Transverse colon (tissue), 4 donors: ENCODE results near the gene SLC27A1. TPM values are rescaled to one million over a fixed set of nuclear protein-coding genes. Genes with fewer than 3 reads are reported as not detected.

Experiments used
- DNase-seq: peaks from one replicate; pipeline ENCODE4 v3.0.0-alpha.2; 2019
- H3K27ac ChIP-seq, 4 donors: fragments of 200-600 bp; sonication (generic); 2 replicates each; pipeline ENCODE4 v1.5.1; 2016 to 2018; ENCODE audit warnings: inconsistent platforms in 4 of 4
- H3K27me3 ChIP-seq: fragments of 200-600 bp; sonication (generic); 2 replicates; pipeline ENCODE4 v1.5.1; 2017; ENCODE audit warnings: inconsistent platforms
- H3K36me3 ChIP-seq, 4 donors: fragments of 200-600 bp; sonication (generic); 2 replicates each; pipeline ENCODE4 v1.5.1; 2017 to 2019; ENCODE audit warnings: inconsistent platforms in 4 of 4
- H3K4me1 ChIP-seq, 4 donors: fragments of 200-600 bp; sonication (generic); 2 replicates each; pipeline ENCODE4 v1.5.1; 2017 to 2020; ENCODE audit warnings: inconsistent platforms in 4 of 4
- H3K4me3 ChIP-seq, 4 donors: fragments of 200-600 bp; sonication (generic); 1 replicate in 1 of 4; 2 replicates in 3 of 4; pipeline versions ENCODE4 v1.5.1 to v1.6.1; 2017 to 2019; ENCODE audit warnings: inconsistent platforms in 4 of 4
- H3K9me3 ChIP-seq, 2 donors: fragments of 200-600 bp; sonication (generic); 2 replicates each; pipeline ENCODE4 v1.5.1; 2017 to 2019; ENCODE audit warnings: inconsistent platforms in 2 of 2
- CTCF ChIP-seq, 5 experiments: fragments of 200-600 bp in 3 of 5; fragments of 450-650 bp in 2 of 5; sonication (generic) in 3 of 5; IDR thresholded peaks; 1 replicate in 2 of 5; 2 replicates in 3 of 5; pipeline ENCODE4 v1.5.1; 2016 to 2017; ENCODE audit warnings: antibody characterized with exemption in 5 of 5, inconsistent platforms in 3 of 5, mild to moderate bottlenecking in 2 of 5, moderate library complexity in 1 of 5
- EP300 ChIP-seq: sonication (generic); formaldehyde crosslinking; IDR thresholded peaks from one replicate; pipeline ENCODE4 v1.6.1; 2017; ENCODE audit warnings: antibody characterized with exemption, low read depth
- POLR2A ChIP-seq: fragments of 450-650 bp; IDR thresholded peaks from one replicate; pipeline ENCODE4 v1.6.1; 2016; ENCODE audit warnings: antibody characterized with exemption, mild to moderate bottlenecking, moderate library complexity
- POLR2AphosphoS5 ChIP-seq, 3 donors: sonication (generic); formaldehyde crosslinking; IDR thresholded peaks; one replicate each; pipeline ENCODE4 v1.6.1; 2016; ENCODE audit warnings: antibody characterized with exemption in 3 of 3
- WGBS, 2 donors: methylation state at CpG; one replicate each; pipeline ENCODE4 v1.1.5; 2018; ENCODE audit warnings: low coverage in 1 of 2; 5-methylcytosine and 5-hydroxymethylcytosine counted together
- in situ Hi-C, 4 donors: fragments of 200-750 bp; cut with MboI; loops; one replicate each; pipeline versions ENCODE4 v1.15.0 to v1.15.1; 2017; ENCODE audit warnings: low sequenced_read_pairs in 3 of 4, low pct_ligation_motif_present in 1 of 4, low pct_unique_long_range_greater_than_20kb in 1 of 4
- intact Hi-C: fragments of 100-400 bp; cut with DNase I; formaldehyde crosslinking; loops from one replicate; pipeline ENCODE4 v1.15.1; 2023; ENCODE audit warnings: low total_unique reads
- total RNA-seq, 4 donors: library from RNA; depleted of rRNA; stranded (reverse); fragments of >200 nt; gene quantifications; one replicate each; pipeline ENCODE4 v1.1.0, GENCODE V29; 2016

SLC27A1 gene
- total RNA-seq, 4 donors from 2014 or later, result 4.0 to 11.1 (median 7.0) TPM

- TF ChIP-seq POLR2AphosphoS5 (IDR thresholded peaks at IDR 0.05) (no peak), CTCF (IDR thresholded peaks at IDR 0.05) (no peak), POLR2A (no peak), EP300 (no peak)
- no peak overlapping the region for H3K4me3 ChIP-seq
- peaks cover 0 to 35% (median 5%) of the 10 kb centered on the region in 4 donors for H3K36me3 ChIP-seq
- no peak overlapping the region for H3K27ac ChIP-seq
- H3K27me3 ChIP-seq, result peaks cover 4% of the 10 kb centered on the region
- WGBS, 2 donors, result 92% methylated on average over 25 of the region's 25 CpGs; no CpG with 5 or more reads in 1 of the 2 donors
- in situ Hi-C loops, result no loop called here
- intact Hi-C loops, result no loop called here
- no peak for DNase-seq
- H3K9me3 ChIP-seq, result peaks cover 0 to 5% of the 10 kb centered on the region in 2 donors
- H3K4me1 ChIP-seq, result peaks cover 0 to 13% (median 0%) of the 10 kb centered on the region in 4 donors
These were observed 50.5 kb downstream of the SLC27A1 start for GRCh38 chr19:17520865-17521264.

GRCh38 chr19:17522988-17523872, 52.9 kb downstream of the SLC27A1 start:
- intact Hi-C loops (no loop called here), in situ Hi-C loops (no loop called here)
- Histone ChIP-seq H3K9me3 (no peaks in the 10 kb centered on the region), H3K4me1 (peaks cover 0 to 13% (median 0%) of the 10 kb centered on the region in 4 donors), H3K27ac (peak overlapping the region; percentile 46 to 62 (median 53)), H3K27me3 (peaks cover 14% of the 10 kb centered on the region), H3K4me3 (no peak overlapping the region), H3K36me3 (peaks cover 0 to 15% (median 0%) of the 10 kb centered on the region in 4 donors)
- peak; percentile 73 for DNase-seq
- WGBS, 2 donors, result 32 to 50% methylated on average over 4 to 24 of the region's 24 CpGs
- no peak for TF ChIP-seq EP300
- no peak for TF ChIP-seq CTCF (IDR thresholded peaks at IDR 0.05)
- TF ChIP-seq POLR2A, result no peak
- TF ChIP-seq POLR2AphosphoS5 (IDR thresholded peaks at IDR 0.05), result no peak

GRCh38 chr19:17524651-17525050, 54.3 kb downstream of the SLC27A1 start:
- WGBS, 2 donors, result 96% methylated on average over 4 of the region's 4 CpGs; no CpG with 5 or more reads in 1 of the 2 donors
- peaks cover 0 to 13% (median 0%) of the 10 kb centered on the region in 4 donors for H3K4me1 ChIP-seq
- in situ Hi-C loops, result no loop called here

More at GRCh38 chr19:17524651-17525050, 54.3 kb downstream of the SLC27A1 start:
- TF ChIP-seq CTCF (IDR thresholded peaks at IDR 0.05) (no peak), POLR2AphosphoS5 (IDR thresholded peaks at IDR 0.05) (no peak), EP300 (no peak), POLR2A (no peak)
- Histone ChIP-seq H3K4me3 (no peak overlapping the region), H3K27ac (no peak overlapping the region), H3K27me3 (peaks cover 25% of the 10 kb centered on the region), H3K36me3 (peaks cover 0 to 9% (median 0%) of the 10 kb centered on the region in 4 donors), H3K9me3 (no peaks in the 10 kb centered on the region)
- no peak for DNase-seq
- intact Hi-C loops, result no loop called here
